Measurements from ENCODE around the gene KIF20B.

Gene KIF20B

GRCh38 chr10:89697946-89698345 is 3.4 kb upstream of the KIF20B start:
- Histone ChIP-seq H3K4me3 (IDR thresholded peaks at IDR 0.05; ENCODE audit: insufficient read depth, low read depth, low read length) (no peak overlapping the region), H3K27ac (no peak overlapping the region), H3K4me2 (no peak overlapping the region), H3K9ac (no peak overlapping the region), H3K79me2 (ENCODE audit: insufficient read depth, low read depth) (peaks cover 15% of the 10 kb centered on the region), H3K27me3 (ENCODE audit: insufficient read depth, low read depth) (no peaks in the 10 kb centered on the region), H3K4me1 (ENCODE audit: low read depth, poor library complexity, severe bottlenecking) (peaks cover 16% of the 10 kb centered on the region), H2AFZ (ENCODE audit: low read depth) (no peak overlapping the region), H4K20me1 (ENCODE audit: insufficient read depth) (no peaks in the 10 kb centered on the region), H3K36me3 (ENCODE audit: insufficient read depth) (no peaks in the 10 kb centered on the region)
- TF ChIP-seq, protein P1, sequence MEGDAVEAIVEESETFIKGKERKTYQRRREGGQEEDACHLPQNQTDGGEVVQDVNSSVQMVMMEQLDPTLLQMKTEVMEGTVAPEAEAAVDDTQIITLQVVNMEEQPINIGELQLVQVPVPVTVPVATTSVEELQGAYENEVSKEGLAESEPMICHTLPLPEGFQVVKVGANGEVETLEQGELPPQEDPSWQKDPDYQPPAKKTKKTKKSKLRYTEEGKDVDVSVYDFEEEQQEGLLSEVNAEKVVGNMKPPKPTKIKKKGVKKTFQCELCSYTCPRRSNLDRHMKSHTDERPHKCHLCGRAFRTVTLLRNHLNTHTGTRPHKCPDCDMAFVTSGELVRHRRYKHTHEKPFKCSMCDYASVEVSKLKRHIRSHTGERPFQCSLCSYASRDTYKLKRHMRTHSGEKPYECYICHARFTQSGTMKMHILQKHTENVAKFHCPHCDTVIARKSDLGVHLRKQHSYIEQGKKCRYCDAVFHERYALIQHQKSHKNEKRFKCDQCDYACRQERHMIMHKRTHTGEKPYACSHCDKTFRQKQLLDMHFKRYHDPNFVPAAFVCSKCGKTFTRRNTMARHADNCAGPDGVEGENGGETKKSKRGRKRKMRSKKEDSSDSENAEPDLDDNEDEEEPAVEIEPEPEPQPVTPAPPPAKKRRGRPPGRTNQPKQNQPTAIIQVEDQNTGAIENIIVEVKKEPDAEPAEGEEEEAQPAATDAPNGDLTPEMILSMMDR (conservative IDR thresholded peaks at IDR 0.05; ENCODE audit: low read depth, low read length) = no peak

- Histone ChIP-seq H3K9ac (no peak overlapping the region), H3K36me3 (ENCODE audit: insufficient read depth) (no peaks in the 10 kb centered on the region), H3K27me3 (ENCODE audit: insufficient read depth, low read depth) (no peaks in the 10 kb centered on the region), H3K4me2 (no peak overlapping the region), H3K4me1 (ENCODE audit: low read depth, poor library complexity, severe bottlenecking) (peaks cover 22% of the 10 kb centered on the region), H4K20me1 (ENCODE audit: insufficient read depth) (no peaks in the 10 kb centered on the region), H3K79me2 (ENCODE audit: insufficient read depth, low read depth) (peaks cover 32% of the 10 kb centered on the region), H3K27ac (no peak overlapping the region), H2AFZ (ENCODE audit: low read depth) (no peak overlapping the region), H3K4me3 (IDR thresholded peaks at IDR 0.05; ENCODE audit: insufficient read depth, low read depth, low read length) (no peak overlapping the region)
- TF ChIP-seq, protein P1 (conservative IDR thresholded peaks at IDR 0.05; ENCODE audit: low read depth, low read length) = no peak
Measured at GRCh38 chr10:89699581-89700064, 1.8 kb upstream of the KIF20B start.

- Histone ChIP-seq H3K4me1 (ENCODE audit: low read depth, poor library complexity, severe bottlenecking) (peaks cover 32% of the 10 kb centered on the region), H4K20me1 (ENCODE audit: insufficient read depth) (no peaks in the 10 kb centered on the region)
Measured at GRCh38 chr10:89700923-89701241, 508 bp upstream of the KIF20B start.

DNA sequence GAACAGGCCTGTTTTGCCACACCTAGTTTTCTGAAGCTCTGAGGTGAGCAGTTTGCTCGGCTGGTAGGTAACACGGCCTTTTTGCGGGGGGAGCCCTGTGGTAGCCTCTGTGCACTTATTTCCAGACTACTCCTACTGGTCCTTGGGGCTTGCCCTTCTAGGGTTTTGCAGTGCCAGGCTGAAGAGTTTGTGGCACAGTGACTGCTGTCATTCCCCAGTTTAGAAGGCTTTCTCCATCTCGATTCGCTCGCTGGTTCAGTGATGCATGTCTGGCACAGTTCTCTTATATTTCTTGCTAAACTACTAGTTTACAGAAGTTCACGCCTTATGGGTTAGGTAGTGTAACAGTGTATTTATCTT is 711 bp downstream of the KIF20B start:
- Histone ChIP-seq H4K20me1 (ENCODE audit: insufficient read depth) (no peaks in the 10 kb centered on the region), H3K4me2 (peak overlapping the region; percentile 92), H3K4me1 (ENCODE audit: low read depth, poor library complexity, severe bottlenecking) (peaks cover 36% of the 10 kb centered on the region), H3K36me3 (ENCODE audit: insufficient read depth) (no peaks in the 10 kb centered on the region), H3K4me3 (IDR thresholded peaks at IDR 0.05; ENCODE audit: insufficient read depth, low read depth, low read length) (no peak overlapping the region), H3K9ac (peak overlapping the region; percentile 86; the same call in 1 of the 2 replicates), H3K27ac (peak overlapping the region; percentile 80), H3K79me2 (ENCODE audit: insufficient read depth, low read depth) (peaks cover 57% of the 10 kb centered on the region), H3K27me3 (ENCODE audit: insufficient read depth, low read depth) (no peaks in the 10 kb centered on the region), H2AFZ (ENCODE audit: low read depth) (peak overlapping the region; percentile 98)
- TF ChIP-seq, protein P1 (conservative IDR thresholded peaks at IDR 0.05; ENCODE audit: low read depth, low read length) = no peak

More at GRCh38 chr10:89700923-89701241, 508 bp upstream of the KIF20B start:
- peaks cover 45% of the 10 kb centered on the region for H3K79me2 ChIP-seq (ENCODE audit: insufficient read depth, low read depth)
- no peaks in the 10 kb centered on the region for H3K36me3 ChIP-seq (ENCODE audit: insufficient read depth)
- H3K4me2 ChIP-seq = peak overlapping the region; percentile 63
- peak overlapping the region; percentile 86 for H3K9ac ChIP-seq
- peak overlapping the region; percentile 98 for H2AFZ ChIP-seq (ENCODE audit: low read depth)
- no peaks in the 10 kb centered on the region for H3K27me3 ChIP-seq (ENCODE audit: insufficient read depth, low read depth)
- no peak overlapping the region for H3K4me3 ChIP-seq (IDR thresholded peaks at IDR 0.05; ENCODE audit: insufficient read depth, low read depth, low read length)
- TF ChIP-seq, protein P1 (conservative IDR thresholded peaks at IDR 0.05; ENCODE audit: low read depth, low read length) = no peak
- peak overlapping the region; percentile 80 for H3K27ac ChIP-seq
